NCI-H1417 (cell line): ENCODE data around the gene PHLDA2.
"Not testable (repeated sequence)": the region's sequence is repeated elsewhere in the genome, so short reads cannot be mapped to it uniquely, and the experiment has no call there.

Source experiments
- DNase-seq, 3 experiments: peaks; one replicate each; lab custom pipeline; 2025; lab: John Stamatoyannopoulos, UW

PHLDA2 gene

DNA sequence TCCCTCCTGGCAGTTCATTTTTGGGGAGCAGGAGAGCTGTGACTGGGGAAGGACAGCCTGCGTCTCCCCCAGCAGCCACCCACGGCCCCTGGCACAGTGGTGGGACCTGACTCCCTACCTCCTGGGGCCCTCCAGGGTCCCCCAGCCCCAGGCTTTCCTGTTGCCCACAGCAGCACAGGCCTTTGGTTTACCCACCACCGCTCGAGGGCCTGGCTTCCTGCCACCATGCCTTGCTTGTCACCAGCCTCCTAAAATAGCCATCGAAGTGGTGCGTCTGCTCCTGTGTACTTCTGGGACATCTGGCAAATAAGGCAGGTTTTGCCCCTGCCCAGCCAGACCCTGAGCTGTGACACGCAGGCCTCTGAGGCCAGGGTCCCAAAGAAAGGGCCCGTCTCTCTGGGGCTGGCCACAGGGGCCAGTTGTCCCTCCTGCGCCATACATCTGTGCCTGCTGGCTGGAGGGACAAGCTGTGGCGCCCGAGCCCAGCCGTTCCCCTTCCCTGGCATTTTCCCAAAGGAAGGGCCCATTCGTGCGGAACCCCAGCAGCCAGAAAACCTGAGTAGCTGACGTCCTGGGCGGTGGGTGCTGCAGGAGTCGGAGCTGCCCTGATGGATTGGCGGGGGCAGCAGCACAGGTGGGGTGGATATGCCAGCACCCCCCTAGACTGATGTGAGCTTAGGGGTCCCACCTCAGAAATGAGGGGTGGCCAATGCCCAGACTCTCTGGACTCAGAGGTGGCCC, 14.6 kb downstream of the PHLDA2 start:
- DNase-seq = no peak

DNA sequence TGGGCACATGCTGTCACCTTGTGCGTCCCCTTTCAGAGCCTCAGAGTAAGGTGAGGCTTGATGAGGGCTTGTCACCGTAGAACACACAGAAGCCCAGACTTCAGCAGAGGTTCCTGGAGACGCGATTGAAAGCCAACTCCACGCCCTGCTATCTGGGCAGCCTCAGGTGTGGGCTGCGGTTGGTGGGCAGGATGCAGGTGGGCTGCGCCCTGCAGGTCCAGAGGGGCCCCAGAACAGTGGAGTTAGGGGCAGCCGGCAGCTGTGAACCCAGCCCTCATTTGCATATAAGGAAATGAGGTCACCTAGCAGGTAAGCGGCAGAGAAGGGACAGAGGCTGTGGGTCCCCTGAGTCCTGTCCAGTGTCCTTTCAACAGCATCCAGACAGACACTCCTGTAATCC, 15.4 kb downstream of the PHLDA2 start:
- no peak for DNase-seq

- DNase-seq = no peak
These were observed 16.2 kb downstream of the PHLDA2 start for GRCh38 chr11:2913019-2913431.

DNA sequence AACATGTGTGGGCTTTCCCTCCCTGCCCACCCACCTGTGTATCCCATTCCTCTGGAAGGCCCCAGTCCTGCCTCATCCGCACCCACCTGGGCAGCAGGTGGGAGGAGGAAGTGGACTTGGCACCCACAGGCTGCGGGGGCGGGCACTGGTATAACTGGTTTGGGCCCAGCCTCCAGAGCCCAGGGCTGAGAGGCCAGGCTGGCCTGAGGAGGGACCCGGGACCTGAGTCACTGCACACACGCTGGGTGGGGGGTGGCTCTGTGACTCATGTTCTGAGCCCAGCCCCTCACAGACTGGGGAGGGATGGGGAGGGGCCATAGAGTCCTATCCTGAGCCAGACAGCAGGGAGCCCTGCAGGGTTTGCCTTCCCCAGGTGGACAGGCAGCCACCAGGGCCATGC, 16.7 kb downstream of the PHLDA2 start:
- DNase-seq = no peak

DNA sequence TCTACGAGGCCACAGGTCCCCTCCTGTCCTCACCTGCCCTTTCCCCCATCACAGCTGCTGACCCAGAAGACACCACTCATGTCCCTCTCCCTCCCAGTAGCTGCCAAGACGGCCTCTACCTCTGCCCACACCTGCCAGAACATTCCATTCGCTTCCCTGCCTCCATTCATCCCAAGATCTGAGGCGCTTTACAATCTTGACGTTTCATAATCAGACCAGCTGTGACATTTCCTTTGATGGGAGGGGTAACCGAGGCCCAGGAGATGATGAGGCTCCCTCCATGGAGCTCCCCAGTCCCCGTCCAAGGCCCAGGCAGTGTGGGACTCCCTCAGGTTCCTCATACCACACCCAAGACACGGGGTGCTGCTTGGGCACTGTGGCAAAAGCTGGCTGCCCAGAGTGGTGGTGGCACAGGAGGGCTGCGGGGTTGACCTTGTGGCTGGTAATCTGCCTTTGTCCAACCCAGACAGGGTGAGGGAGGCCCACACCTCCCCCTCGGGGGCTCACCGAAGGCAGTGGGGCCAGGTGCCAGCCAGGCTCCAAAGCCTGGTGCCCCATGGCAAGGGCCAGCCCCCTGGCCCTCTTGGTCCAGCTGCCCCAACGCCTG, 17.3 kb downstream of the PHLDA2 start:
- no peak for DNase-seq

GRCh38 chr11:2911088-2911784, 18.0 kb downstream of the PHLDA2 start:
- DNase-seq = no peak

DNA sequence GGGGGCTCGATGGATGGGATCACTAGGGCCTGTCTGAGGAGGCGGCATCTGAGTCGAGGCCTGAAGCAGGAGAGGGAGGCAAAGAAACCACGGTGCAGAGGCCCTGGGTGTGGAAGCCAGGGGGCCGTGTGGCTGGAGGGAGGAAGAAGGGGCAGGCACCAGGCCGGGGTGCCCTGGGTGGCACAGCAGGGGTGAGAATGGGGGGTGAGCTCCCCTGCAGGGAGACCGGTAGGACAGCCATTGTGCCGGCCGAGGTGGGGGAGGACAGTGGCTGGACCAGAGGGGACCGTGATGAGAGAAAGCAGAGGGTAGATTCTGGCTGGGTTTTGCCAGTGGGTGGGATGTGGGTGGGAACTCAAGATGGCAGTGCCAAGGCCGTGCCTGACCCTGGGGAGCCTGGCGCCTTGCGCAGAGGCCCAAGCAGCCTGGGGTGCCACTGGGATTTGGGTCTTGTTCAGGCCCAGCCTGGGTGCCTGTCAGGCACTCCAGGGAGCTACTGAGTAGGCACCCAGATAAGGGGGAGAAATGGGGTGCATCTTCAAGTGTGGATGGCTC, 18.7 kb downstream of the PHLDA2 start:
- DNase-seq = no peak

DNA sequence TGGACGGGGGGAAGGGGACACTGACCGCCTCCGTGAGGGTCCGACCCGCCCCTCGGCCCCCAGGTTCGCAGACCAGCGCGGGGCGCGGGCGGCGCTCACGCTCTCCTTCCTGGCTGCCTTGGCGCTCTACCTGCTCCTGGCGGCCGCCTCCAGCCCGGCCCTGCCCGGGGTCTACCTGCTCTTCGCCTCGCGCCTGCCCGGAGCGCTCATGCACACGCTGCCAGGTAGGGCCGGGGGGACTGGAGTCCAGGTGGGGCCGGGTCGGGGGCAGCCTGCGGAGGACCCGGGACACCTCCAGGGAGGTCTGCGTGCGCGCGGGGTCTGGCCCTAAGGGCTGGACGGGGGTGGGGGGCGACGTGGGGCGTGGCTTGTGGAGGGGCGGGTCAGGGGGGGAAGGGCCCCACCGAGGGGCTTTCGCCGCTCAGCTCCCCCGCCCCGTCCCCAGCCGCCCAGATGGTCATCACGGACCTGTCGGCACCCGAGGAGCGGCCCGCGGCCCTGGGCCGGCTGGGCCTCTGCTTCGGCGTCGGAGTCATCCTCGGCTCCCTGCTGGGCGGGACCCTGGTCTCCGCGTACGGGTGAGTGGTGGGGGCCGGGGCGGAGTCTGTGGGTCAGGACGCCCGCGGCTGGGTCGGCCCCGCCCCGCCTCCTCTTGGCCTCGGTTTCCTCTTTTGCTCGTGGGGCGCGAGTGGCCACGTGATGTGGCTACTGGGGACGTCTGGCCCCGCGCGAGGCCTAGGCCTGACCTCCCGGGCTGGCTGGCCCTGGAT, 19.9 kb downstream of the PHLDA2 start:
- no peak for DNase-seq

GRCh38 chr11:2908130-2908529, 21.1 kb downstream of the PHLDA2 start:
- no peak for DNase-seq

- not testable (repeated sequence) for DNase-seq
These were observed 23.9 kb downstream of the PHLDA2 start for GRCh38 chr11:2905299-2905698.

GRCh38 chr11:2904153-2905052, 24.8 kb downstream of the PHLDA2 start:
- DNase-seq = no peak

DNA sequence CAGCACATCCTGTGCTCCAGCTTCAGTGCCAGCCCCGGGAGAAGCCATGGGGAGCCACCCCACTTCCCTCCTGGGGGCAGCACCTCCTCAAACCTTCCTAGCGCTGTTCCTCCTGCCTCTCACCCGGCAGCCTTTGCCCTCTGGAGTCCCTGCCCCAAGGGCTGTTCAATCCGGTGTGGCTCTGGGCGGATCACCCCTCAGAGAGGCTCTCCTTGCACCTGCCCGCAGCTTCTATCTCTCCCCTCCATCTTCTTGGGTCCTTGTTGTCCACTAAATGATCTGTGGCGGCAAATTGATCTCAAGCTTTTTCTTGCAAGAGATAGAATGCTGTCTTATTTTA, 25.6 kb downstream of the PHLDA2 start:
- DNase-seq = no peak

DNA sequence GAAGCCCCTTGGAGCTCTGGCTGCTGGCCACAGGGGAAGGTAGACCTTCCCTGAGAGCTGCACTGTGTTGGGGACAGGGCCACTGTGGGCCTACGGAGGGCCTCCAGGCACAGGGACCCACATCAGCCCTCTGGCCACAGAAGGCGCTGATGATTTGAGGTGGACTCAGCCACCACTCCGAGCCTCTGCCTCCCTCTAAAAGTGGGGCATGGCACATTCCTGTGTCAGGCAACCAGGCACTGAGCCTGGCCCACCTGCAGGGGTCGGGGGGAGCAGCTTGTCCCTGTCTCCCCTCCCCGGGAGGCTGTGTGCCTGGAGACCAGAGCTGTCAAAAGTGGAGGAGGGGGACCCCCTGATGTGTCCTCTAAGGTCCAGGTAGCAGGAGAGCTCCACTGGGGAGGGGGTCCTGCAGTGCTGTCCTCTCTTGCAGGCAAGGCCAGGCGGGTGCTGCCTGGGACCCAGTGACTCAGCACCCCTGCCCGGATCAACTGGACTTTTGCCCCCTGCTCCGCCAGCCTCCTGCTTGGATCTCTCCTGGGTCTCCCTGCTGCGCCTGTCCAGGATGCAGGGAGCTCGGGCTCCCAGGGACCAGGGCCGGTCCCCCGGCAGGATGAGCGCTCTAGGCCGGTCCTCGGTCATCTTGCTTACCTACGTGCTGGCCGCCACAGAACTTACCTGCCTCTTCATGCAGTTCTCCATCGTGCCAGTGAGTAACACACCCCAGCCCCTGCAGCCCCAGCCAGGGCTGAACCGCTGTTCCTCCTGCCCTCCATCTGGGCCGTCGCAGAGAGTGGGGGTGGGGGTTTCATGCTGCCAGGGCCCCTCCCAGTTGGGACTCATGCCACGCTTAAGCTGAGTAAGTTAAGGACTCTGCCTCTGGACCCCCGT, 26.2 kb downstream of the PHLDA2 start:
- DNase-seq = peak in 1 of 3 experiments; percentile 20

DNA sequence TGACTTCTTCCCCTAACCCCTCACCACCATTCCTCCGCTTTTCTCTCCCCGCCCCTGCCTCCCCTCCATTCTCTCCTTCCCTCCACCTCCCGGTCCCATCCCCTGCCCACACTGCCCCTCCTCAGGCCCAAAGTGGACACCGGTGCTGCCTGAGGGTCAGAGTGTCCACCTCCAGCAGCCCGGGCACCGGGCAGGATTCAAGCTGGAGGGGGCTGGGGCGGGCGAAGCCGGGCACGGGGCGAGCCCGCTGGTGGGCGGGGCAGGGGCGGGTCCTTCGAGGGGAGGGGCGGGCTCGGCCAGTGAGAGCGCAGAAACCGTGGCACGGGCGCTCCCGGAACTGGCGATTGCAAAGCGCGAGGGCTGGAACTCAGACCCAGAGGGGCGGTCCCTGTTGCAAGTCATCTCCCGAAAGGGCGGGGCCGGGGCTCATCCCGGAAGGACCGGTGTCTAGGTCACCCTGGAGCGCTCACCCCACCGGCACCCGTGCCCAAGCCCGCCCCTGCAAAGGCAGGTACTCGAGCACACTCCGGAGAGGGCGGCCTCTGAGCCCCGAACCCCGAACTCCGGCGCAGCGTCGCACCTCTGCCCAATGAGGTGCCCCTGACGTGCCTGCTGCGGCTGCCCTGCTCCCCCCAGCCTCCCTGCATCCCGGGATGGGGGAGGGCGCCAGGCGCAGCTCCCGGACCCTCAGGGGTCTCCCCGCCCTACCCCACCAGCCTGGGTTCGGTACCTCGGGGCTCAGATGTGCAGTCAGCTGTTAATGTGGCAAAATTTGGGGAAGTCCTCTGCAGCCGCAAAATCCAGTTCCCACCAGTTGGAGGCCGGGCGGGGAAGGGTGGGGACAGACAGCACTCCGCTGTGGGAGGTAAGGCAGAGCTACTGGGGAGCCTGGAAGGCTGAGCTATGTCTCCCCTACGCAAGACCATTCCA, 27.1 kb downstream of the PHLDA2 start:
- DNase-seq = peak; percentile 38 to 89 (median 79)

- DNase-seq = no peak
These were observed 27.9 kb downstream of the PHLDA2 start for GRCh38 chr11:2901196-2901796.

- no peak for DNase-seq
These were observed 30.0 kb downstream of the PHLDA2 start for GRCh38 chr11:2899080-2899783.

- peak in 1 of 3 experiments; percentile 4 for DNase-seq
These were observed 30.7 kb downstream of the PHLDA2 start for GRCh38 chr11:2898366-2899079.
